CMK (cell line): Measurements from ENCODE around the gene ZIC2.

Source experiments
- DNase-seq: peaks from one replicate; pipeline ENCODE4 v3.0.0-alpha.2; 2010; ENCODE audit warnings: low read depth

ZIC2 gene

DNA sequence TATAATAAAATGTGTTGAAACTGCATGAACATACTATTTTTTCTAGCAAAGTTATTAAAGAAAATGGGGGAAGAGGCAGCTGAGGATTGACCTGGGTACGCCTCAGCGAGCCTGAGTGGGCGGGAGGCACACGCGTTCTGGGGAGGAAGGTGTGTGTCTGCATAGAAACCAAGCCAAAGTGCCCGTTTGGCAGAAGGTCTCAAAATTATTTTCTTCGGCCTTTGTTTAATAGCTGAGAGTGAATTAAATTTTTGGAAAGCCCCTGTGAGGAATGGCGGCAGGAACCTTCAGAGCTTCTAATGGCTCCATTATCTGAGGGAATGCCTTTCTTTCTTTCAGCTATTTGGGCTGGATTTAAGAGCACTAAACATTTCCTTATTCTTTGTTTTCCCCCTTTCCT, 5.2 kb downstream of the ZIC2 start:
- DNase-seq, result no peak

DNA sequence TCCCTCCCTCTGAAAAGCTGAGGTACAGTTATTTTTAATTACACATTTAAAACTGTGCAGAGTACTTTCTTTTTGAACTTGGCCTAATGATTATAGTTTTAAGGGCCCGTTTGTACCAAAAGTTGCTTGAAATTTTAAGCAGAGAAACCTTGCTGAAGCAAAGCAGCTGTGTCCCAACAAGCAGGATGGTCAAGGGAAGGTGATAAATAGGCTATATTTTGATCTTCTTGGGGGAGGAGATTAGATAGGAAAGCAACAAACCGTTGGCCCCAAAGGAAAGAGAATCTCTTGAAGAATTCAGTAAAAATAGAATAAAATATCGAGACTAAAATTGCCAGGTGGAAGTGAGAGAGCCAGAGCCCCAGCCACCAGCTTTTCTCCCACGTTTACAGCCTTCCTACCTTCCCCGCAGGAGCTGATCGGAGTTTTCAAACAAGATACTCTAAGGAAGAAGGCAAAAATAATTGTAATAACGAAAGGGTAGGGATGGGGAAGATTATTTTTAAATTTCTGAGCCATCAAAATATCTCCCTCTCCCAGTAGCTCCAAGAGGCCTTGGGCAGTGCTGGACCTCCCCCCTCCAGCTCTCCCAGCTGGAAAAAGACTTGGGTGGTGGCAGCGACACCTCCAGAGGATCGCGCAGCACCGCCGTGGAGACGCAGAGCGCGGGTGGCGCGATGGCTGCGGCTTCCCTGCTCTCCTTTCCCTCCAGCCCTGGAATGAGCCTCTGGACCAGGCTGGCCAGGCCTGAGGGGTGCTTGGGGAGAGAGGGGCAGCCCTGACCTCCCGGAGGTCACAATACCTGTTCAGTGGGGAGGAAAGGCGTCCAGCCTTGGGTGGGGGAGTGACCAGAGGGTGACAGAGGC, 5.8 kb downstream of the ZIC2 start:
- no peak for DNase-seq

DNA sequence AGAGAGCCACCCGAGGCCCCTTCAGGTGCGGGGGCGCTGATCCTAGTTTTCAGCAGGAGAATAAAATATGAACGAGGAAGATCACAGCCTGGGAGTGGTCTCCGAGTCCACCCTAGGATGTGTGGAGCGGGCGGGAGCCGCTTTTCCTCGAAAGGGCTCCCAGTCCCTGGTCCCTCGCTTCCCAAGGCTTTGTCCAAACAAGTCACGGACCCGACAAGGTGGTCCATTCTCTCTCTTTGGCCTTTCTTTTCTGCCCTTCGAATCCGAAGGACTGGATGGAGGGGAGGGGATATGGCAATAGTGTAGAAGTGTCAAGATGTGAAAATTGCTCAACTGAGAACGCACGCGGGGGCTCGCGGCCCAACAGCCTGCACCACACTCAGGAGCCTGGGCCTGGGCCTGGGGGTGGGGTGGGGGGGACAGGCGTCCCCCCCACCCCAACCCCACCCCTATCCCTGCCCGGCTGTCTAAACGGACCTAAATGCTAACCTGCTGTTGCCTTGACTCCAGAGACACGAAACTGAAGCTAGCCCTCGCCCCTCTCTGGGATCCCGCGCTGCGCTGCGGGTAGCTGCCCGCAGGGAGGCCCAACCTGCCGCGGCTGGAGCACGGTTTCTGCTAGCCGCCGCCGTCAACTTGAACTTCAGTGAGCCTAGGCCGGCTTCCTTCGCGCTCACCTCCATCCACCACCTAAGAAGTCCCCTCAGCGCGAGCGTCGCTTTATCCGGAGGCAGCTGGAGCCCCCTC, 7.1 kb downstream of the ZIC2 start:
- no peak for DNase-seq

DNA sequence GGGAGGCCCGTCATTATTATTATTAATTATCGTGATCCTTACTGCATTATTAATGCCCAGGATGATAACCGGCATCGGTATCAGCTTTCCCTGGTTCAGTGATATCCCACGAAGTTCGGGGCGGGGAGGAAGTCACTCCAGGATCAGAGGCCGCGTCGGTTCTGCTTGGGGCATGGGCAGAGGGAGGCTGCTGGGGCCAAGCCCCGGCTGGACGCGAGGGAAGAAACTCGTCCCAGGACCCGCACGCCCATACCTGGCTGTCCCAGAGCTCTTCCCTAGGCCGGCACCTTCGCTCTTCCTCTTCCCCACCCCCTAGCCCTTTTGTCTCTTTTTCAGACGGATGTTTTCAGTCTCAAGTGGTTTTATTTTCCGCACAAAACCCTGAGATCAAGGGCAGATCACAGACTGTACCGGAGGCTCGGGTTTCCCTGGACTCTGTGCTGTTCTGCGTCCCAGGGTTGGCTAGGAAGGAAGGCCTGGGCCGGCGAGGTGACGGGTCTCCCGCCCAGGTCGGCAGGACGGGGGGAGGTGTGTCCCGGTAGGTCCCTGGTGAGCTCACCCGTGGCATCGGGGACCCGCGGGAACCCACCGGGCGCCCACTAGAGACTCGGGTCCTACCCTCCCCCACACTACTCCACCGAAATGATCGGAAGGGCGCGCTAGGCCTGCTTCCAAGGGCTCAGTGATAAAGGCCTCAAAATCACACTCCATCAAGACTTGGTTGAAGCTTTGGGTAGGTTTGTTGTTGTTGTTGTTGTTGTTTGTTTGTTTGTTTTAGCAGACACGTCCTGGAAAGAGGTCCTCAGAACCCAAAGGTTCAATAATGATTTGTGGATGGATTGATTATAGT, 7.9 kb downstream of the ZIC2 start:
- no peak for DNase-seq

DNA sequence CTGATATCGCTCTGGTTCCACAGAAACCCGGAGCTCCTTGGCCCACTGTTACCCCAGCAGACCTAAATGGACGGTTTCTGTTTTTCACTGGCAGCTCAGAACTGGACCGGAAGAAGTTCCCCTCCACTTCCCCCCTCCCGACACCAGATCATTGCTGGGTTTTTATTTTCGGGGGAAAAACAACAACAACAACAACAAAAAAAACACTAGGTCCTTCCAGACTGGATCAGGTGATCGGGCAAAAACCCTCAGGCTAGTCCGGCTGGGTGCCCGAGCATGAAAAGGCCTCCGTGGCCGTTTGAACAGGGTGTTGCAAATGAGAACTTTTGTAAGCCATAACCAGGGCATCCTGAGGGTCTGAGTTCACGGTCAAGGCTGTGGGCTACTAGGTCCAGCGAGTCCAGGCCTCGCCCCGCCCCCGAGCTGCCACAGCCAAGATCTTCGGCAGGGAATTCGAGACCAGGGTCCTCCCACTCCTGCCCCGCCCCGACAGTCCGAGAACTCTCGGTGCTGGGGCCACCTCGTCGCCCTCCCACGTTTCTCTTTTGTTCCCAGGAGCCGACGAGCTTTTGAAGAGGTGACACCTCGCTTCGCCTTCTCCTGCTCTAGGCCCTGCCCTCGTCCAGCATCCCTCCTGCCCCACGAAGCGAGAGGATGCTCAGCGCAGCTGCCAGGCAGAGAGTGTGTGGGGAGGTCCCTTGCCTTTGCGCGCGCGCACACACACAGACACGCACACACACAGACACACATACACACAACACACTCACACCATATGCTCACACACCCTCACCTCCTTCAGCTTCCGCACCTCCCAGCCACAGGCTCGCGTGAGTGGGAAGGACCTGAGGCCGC, 8.8 kb downstream of the ZIC2 start:
- no peak for DNase-seq

DNA sequence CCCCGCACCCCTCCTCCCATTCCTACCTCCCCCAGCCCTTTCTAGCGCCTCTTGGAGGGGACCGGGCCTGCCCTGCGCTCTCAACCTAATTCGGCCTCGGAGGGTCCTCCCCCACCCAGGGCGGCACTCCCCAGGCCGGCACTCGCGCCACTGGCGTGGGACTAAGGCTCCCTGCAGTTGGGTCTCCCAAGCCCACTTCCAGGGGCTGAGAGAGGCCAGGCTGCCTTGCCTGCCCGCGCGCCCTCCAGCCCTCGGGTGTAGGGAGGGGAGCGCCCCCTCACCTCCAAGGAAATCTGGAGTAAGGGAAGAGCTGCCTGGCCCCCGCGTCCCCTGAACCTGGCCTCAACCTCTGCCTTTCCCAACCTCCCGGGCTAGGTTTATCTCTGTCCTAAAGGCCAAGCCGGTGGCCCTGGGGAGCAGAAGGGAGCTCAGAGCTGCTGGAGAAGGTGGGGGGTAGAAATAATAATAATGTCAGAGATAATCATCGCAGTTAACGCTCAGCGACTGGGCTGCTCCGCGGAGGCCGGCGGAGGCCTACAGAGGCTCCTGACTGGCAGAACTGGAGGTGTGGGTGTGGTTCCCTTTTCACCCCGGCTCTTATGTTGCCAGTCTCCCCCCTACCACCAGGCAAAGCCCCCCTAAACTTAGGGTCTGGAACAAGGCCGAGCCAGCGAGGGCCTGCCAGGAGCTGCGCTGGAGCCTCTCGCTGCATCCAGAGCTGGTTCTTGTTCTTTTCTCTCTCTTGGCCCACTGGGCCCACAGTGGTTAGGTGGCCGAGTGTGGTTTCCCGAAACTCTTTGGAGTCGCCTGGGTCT, 9.6 kb downstream of the ZIC2 start:
- no peak for DNase-seq

DNA sequence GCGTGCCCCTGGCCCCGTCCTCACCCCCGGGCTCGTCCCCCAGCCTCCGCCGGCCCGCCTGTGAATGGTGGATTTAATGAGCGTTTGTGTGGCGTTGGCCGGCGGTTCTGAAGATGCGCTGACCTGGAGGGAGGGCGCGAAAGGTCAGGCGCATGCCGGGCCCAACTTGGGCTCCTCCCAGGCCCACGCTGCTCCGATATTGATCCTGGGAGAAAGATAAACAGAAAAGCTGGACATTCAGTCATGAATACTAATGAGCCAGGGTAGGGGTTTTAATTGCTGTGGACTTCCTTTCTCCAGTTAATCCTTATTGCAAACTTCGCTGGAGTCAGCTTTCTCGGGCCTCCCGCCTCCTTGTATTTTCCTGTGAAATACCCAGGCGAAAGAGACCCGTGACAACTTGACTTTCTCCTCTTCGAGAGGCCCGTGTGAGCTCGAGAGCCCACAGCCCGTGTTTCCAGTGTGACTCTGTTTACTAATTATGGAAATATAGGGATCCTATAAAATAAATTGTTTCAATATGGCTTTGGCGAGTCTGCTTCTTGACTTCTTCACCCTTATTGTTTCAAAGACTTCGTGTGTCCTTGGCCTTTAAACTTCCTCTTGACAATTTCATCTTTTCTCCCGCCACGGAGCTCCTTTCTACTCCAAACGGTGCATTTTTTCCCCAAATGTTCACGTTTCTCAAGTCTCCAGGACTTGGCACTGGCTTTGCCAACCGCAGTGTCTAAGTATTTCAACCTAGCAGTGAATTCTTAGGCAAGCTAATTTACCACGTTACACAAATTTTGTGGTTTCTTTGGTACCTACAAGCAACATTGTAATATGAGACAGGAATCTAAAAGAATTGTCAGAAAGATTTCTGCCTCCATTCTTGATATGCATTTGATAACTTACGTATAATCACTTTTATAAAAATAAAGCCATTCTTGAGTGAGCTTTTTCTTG, 10.5 kb downstream of the ZIC2 start:
- DNase-seq, result no peak

DNA sequence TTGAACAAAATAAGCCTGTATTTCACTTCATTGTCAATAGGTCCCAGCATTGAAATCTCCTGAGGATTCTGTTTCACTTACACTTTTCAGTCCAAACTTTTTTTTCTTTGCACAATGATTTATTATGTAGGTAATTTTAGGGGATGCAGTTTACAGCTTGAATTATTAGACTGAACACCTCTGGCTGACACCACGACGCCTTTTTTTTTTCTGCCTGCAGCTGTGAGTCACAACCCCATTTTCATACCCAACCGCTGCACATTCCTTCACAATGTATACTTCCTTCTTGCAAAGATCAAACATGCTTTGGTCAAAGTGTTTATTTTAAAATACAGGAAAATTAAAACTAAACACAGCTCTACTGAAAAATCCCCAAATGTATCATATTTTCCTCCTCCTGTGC, 11.4 kb downstream of the ZIC2 start:
- DNase-seq, result no peak

DNA sequence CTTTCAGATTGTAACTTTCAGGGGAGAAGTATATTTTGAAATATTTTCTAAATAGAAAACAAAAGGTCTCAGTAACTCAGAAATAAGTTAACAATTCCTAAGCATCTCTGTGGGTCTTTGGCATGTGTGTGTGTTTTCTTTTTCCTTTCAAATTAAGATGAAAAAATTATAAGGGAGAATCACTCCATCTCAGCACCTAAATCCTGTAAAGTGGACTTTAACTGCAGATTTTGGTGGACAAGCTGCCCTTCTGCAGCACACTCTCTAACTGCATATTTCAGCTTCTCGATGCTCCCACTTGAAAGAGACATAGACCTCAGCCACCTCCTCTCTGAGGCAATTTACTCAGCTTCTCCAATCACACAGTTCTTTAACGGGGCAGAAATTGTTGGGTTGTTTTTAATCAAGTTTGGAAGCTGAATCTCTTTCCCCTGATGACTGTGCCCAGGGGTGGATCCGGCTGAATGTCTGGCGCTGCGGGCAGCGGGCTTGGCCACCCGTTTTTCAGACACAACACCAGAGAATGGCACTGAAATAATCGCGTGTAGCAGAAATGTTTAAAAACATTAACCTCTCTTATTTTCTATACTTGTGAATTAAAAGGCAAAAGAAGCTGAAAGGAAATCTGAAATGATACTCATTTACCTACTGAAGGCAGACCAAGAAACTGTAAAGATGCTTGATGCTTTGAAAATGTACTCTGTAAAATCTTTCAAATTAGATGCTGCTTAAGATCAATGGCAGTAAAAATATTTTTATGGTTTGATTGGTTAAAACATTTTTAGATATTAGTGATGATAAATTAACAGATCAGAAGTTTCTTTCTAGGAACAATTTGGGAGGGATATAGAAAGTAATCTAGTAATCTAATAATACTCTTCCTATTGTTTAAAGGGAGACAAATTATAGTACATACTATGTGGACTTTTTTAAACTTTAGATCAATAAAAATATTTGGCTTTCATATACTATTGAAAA, 12.4 kb downstream of the ZIC2 start:
- DNase-seq, result no peak

DNA sequence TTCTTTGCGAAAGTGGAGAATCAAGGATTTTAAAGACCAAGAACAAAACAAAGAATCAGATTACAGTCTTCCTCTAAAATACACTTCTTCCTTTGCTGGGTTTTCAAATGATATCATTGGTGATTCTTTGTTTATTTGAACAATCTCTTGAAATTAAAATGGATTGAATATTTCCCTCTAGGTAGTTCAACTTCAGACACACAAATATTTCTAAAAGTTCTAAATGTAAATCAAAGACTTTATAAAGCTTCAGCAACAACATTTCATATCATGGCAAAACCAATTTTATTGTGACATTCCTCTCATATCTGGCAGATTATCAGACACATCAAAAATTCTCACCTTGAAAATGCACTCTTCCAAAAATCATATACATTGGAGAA, 13.0 kb downstream of the ZIC2 start:
- DNase-seq, result no peak

DNA sequence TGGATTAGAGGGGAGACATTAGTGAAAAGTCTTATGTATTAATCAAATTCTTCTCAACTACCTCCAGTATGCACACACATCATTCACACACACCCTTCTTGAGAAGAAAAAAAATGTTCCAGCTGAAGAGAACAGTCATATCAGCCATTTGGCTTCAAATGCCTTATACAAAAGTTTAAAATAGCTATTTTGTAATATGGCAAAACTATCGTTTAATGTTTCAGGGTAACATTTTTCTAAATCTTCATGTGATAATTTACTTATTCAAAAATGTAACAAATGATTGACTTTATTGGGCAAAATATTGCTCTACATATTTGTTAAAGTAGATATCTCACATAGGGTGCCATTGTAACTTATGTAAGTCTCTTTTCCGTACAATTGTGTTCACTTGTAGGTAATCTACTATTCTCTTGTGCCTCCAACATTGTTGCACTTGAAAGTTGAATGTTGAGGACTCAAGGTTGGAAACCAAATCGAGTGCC, 13.6 kb downstream of the ZIC2 start:
- no peak for DNase-seq

DNA sequence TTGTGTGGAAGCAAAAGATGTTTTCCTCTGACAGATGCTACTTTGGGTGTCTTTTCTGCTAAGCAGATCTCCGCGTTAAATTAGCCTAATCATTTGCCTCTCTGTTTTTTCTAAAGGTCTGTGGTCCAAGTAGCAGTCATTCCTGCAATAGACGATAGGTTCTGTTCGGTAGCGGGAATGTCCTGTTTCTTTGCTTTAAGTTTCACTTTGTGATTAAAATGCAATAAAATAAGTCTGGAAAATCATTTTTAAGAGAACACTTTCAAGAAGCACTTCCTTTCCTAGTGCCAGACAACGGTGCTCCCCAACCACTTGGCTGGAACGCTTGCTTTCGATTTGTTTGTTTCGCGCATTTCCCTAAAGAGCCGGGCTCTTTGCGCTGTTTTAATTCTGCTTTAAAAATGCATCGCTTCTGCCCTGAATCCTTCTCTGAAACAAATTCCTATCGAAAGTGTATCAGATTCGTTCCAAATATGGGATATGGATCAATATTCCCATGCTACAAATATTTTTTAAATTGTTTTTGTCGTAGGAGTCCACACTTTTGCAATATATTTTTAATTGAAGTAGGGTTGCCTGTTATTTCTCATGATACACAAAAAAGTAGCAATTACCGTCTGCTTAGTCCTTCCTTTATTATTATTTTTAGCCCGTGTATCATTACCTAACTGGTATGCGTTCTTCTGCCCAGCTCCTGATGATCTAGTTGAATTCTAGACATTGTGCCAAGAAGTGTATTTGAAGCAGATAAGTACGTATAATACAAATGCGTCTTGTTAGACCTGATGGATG, 14.2 kb downstream of the ZIC2 start:
- no peak for DNase-seq

DNA sequence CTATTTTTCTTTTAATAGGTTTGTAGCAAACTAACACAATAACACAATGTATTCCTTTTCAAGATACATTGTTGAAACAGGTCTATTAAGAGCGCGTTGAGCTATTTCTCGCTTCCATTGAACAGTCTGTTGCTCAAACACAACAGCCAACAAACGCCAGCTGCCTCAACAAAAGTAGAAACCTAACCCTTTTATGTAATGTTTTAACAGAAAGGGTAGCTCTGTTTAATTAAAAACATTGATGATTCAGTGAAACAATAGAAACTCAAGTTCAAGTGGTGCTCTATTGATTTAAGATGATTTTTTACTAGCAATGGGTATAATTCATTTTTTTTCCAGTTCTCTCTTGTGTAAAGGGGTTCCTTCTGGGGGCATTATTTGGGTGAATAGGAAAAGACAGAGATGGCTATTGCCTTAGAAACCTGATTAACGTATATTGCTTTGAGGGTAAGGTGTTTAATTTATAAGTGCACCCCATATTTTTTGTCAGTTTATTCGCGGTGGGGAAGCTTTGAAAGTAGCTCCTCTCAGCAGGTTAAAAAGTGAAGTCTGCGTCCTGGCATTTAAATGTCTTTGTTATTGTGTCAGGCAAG, 14.9 kb downstream of the ZIC2 start:
- DNase-seq, result no peak

DNA sequence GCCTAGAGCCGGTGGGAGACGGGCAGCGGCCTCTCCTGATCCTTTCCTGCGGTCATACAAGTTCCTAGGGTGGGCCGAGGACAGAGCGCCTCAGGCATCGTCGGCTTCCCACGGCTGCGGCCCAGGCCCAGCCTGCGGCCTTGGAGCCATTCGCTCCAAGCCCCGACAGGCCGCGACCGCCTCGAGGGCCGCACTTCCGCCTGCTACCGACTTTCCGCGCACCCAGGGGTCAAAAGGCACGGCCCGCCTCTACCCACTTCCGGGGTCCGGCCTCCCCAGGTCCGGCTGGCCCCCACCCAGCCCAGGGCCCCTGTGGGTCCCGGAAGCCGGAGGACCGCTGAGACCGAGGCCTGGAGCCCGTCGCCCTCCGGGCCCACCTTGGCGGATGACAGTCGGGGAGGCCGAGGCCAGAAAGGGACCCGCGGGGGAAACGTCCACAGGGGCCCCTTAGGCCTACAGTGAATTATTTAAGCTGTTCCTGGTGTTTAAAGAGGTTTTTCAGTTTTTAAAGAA, 16.2 kb downstream of the ZIC2 start:
- no peak for DNase-seq

DNA sequence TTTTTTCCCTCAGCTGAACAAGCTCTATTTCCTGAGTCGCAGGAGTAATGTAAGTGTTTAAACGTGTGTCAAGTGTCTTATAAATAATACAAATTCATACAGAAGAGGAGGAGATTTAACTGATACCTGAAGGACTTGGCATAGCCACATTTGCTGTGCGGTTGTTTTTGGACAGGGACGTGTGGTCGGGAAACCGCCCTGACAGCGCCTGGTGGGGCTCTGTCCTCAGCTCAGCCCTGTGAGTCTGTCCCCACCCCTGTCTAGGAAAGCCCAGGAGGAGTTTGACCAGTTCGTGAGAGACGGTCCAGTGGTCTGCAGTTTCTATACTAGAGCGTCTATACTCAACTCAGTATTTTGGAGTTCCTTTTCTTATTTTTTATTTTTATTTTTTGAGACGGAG, 16.7 kb downstream of the ZIC2 start:
- no peak for DNase-seq

DNA sequence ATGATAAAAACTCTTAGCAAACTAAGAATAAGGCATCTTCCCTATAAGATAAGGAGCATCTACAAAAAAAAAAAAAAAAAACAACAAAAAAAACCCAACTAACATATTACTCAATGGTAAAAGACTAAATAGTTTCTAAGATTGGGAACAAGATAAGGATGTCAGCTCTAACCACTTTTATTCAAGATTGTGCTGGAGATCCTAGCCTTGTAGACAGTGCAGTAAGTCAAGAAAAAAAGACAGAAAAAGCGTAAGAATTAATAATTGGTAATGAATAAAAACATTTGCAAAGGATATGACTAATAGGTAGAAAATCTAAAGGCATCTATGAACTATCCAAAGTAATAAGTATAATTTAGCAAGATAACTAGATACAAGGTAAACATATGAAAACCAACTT, 33.0 kb downstream of the ZIC2 start:
- DNase-seq, result no peak
